WERI-Rb-1 (cell line): ENCODE results near the gene ERFE.

Source experiments
- DNase-seq: peaks from one replicate; pipeline ENCODE4 v3.0.0-alpha.2; 2020
- H3K27ac ChIP-seq: fragments of 250-450 bp; sonication (Bioruptor Pico); 2 replicates; pipeline ENCODE4 v1.5.1; 2020; ENCODE audit warnings: mild to moderate bottlenecking, moderate library complexity
- H3K27me3 ChIP-seq: fragments of 250-450 bp; sonication (Bioruptor Pico); 2 replicates; pipeline ENCODE4 v1.5.1; 2021; ENCODE audit warnings: mild to moderate bottlenecking, low read depth, moderate library complexity; ENCODE audit not compliant: insufficient read depth, severe bottlenecking
- H3K36me3 ChIP-seq: fragments of 250-450 bp; sonication (Bioruptor Pico); 2 replicates; pipeline ENCODE4 v1.5.1; 2020; ENCODE audit warnings: mild to moderate bottlenecking, moderate library complexity
- H3K4me3 ChIP-seq: 2 replicates; pipeline ENCODE4 v1.5.1; 2011; ENCODE audit warnings: low read depth, mild to moderate bottlenecking, control low read depth, low read length
- H3K9me3 ChIP-seq: fragments of 250-450 bp; sonication (Bioruptor Pico); 2 replicates; pipeline ENCODE4 v1.5.1; 2021; ENCODE audit warnings: mild to moderate bottlenecking, moderate library complexity; ENCODE audit not compliant: severe bottlenecking
- TF ChIP-seq, protein P1 (sequence below): IDR thresholded peaks from 2 replicates; pipeline ENCODE4 v1.5.1; 2011; ENCODE audit warnings: low read depth, mild to moderate bottlenecking, control low read depth, inconsistent platforms, low read length

ERFE gene

DNA sequence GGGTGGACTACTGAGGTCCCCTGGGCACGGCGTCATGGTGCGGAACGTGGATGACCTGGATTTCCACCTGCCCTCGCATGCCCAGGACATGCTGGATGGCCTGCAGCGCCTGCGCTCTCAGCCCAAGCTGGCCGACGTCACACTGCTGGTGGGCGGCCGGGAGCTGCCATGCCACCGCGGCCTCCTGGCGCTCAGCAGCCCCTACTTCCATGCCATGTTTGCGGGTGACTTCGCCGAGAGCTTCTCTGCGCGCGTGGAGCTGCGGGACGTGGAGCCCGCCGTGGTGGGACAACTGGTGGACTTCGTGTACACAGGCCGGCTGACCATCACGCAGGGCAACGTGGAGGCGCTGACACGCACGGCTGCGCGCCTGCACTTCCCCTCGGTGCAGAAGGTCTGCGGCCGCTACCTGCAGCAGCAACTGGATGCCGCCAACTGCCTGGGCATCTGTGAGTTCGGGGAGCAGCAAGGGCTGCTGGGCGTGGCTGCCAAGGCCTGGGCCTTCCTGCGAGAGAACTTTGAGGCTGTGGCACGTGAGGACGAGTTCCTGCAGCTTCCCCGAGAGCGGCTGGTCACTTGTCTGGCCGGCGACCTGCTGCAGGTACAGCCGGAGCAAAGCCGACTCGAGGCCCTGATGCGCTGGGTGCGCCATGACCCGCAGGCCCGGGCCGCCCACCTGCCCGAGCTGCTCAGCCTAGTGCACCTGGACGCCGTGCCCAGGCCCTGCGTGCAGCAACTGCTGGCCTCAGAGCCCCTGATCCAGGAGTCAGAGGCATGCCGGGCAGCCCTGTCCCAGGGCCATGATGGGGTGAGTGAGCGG, 17.8 kb upstream of the ERFE start:
- DNase-seq: no peak
- Histone ChIP-seq H3K27me3 (no peaks in the 10 kb centered on the region), H3K9me3 (no peaks in the 10 kb centered on the region), H3K4me3 (no peak overlapping the region), H3K27ac (no peak overlapping the region), H3K36me3 (no peaks in the 10 kb centered on the region)
- TF ChIP-seq, protein P1, sequence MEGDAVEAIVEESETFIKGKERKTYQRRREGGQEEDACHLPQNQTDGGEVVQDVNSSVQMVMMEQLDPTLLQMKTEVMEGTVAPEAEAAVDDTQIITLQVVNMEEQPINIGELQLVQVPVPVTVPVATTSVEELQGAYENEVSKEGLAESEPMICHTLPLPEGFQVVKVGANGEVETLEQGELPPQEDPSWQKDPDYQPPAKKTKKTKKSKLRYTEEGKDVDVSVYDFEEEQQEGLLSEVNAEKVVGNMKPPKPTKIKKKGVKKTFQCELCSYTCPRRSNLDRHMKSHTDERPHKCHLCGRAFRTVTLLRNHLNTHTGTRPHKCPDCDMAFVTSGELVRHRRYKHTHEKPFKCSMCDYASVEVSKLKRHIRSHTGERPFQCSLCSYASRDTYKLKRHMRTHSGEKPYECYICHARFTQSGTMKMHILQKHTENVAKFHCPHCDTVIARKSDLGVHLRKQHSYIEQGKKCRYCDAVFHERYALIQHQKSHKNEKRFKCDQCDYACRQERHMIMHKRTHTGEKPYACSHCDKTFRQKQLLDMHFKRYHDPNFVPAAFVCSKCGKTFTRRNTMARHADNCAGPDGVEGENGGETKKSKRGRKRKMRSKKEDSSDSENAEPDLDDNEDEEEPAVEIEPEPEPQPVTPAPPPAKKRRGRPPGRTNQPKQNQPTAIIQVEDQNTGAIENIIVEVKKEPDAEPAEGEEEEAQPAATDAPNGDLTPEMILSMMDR: no peak

DNA sequence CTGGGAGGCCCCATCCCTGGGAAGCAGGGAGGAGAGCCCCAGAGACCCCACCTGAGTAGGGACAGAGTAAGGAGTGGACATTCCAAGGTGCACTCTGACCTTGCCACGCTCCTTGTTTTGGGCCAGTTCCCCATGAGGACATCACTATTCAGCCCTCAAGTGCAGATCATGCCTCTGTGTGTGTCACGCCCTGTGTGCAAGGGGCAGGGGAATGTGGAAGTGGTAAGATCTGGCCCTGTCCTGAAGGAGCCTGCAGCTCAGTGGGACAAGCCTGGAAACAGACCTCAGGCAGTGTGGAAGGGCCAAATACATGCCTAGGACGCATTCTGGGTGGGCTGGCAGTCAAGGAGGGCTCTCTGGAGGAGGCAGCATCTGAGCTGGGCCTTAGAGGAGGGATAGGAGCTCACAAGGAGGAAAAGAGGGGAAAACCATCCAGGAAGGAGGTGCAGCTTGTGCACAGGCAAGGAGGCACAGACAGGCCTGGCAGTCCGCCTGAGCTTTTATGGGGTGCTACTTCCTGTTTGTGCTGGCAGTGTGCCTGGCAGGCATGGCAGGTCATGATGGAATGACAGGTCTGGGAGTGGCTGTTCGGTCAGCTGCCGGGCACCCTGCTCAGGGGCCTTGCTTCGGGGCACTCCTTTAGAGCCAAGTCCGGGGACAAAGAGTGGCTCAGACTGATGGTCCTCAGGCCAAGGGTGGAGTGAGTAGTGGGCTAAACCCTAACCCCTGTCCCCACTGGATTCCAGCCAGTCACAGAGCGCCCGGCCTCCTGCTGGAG, 17.0 kb upstream of the ERFE start:
- no peak overlapping the region for H3K27ac ChIP-seq
- TF ChIP-seq, protein P1: no peak
- no peak for DNase-seq
- H3K9me3 ChIP-seq: no peaks in the 10 kb centered on the region
- H3K4me3 ChIP-seq: no peak overlapping the region
- H3K27me3 ChIP-seq: no peaks in the 10 kb centered on the region
- H3K36me3 ChIP-seq: no peaks in the 10 kb centered on the region

DNA sequence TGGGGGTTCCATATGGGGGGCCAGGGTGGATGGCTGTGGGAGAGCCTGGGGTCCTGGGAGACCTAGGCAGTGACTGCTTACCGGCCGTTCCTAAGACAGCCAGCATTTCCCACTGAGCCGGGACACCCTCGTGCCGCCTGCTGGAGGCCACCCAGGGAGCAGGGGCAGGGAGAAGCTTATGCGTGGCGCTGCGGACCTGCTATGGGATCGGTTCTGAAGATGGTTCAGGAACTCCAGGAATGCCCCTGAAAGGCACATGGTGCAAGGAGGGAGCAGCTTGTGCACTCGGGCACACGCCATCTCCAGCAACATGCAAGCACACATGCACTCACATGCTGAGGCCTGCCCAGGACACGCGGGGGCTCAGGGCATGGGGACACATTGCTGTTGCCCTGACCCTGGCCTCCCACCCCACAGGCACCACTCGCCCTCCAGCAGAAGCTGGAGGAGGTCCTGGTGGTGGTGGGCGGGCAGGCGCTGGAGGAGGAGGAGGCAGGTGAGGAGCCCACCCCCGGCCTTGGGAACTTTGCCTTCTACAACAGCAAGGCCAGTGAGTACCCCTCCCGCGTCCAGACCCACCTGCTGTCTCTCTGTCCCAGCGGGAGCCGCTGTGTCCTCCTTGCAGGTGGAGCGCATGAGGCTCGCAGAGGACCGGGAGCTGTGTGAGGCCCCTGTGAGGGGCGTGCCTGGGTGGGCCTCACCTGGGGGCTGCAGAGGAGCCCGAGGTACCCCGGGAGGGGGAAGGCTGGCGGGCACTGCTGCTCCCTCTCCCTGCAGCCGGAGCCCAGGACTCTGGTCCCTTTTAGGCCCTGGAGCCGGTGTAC, 16.2 kb upstream of the ERFE start:
- Histone ChIP-seq H3K4me3 (no peak overlapping the region), H3K9me3 (no peaks in the 10 kb centered on the region), H3K27ac (no peak overlapping the region), H3K36me3 (no peaks in the 10 kb centered on the region), H3K27me3 (no peaks in the 10 kb centered on the region)
- TF ChIP-seq, protein P1: no peak
- no peak for DNase-seq

DNA sequence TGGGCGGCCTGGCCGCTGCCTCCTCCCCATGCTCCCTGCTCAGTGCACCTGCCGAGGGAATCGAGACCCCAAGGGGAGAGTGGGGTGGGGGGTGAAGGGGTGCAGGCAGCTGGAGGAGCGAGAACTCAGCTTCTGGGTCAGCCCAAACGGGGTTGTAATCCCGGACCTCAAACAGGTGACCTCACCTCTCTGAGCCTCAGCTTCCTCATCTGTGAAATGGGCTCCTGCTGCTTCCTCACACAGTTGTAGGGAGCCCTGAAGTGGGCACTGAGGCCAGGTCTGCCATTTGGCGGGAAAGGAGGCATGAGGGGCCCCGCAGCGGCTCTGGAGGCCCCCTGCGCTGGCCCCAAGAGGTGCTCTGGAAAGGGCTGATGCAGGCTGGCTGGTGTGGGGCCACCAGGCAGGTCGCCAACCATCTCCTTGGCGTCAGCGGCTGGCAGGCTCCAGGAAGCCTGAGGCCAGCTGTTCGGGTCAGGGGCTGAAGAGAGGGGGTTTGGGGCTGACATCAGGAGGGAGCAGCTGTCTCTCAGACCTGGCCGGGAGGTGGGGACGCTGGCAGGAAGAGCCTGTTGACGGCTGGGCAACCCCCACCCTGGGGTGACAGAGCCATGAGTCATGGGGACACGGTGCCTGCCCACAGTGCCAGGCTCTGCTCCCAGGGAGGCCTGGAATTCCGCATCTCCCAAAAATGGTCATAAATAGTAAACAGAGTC, 15.4 kb upstream of the ERFE start:
- H3K36me3 ChIP-seq: no peaks in the 10 kb centered on the region
- H3K27me3 ChIP-seq: no peaks in the 10 kb centered on the region
- H3K9me3 ChIP-seq: no peaks in the 10 kb centered on the region
- no peak overlapping the region for H3K27ac ChIP-seq
- H3K4me3 ChIP-seq: no peak overlapping the region
- TF ChIP-seq, protein P1: no peak
- DNase-seq: no peak

DNA sequence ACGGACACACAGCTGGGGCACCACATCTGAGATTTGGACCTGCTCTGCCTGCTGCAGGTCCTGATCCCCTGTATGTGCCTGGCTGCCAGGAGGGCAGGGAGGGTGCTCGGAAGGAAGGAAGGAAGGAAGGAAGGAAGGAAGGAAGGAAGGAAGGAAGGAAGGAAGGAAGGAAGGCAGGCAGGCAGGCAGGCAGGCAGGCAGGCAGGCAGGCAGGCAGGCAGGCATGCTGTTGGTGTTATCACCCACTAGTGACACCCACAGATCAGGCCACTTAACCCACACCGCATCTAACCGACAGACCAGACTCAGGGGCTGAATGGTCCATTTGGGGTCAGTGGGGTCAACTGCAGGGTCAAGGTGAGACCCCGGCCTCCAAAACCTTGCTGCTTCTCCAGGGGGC, 14.5 kb upstream of the ERFE start:
- H3K4me3 ChIP-seq: no peak overlapping the region
- no peaks in the 10 kb centered on the region for H3K9me3 ChIP-seq
- H3K27ac ChIP-seq: no peak overlapping the region
- DNase-seq: no peak
- H3K36me3 ChIP-seq: no peaks in the 10 kb centered on the region
- no peaks in the 10 kb centered on the region for H3K27me3 ChIP-seq
- TF ChIP-seq, protein P1: no peak
